CD14-positive monocyte (primary cell): ENCODE data around the gene CEP89. TPM values are rescaled to one million over a fixed set of nuclear protein-coding genes. Genes with fewer than 3 reads are reported as not detected.
"Not testable (repeated sequence)": the region's sequence is repeated elsewhere in the genome, so short reads cannot be mapped to it uniquely, and the experiment has no call there.

Source experiments
- DNase-seq, 3 donors: peaks; one replicate each; pipeline ENCODE4 v3.0.0-alpha.2; 2011 to 2022
- H2AFZ ChIP-seq: 2 replicates; pipeline ENCODE4 v1.6.0; 2012; ENCODE audit warnings: mild to moderate bottlenecking, low read depth, low read length, inconsistent platforms; ENCODE audit not compliant: insufficient read depth, poor library complexity, severe bottlenecking
- H3K27ac ChIP-seq, 2 donors: 1 replicate in 1 of 2; 2 replicates in 1 of 2; pipeline ENCODE4 v1.5.1; 2012 to 2013; ENCODE audit warnings: low read length in 2 of 2, control low read depth in 1 of 2, inconsistent platforms in 1 of 2, low read depth in 1 of 2, mild to moderate bottlenecking in 1 of 2
- H3K27me3 ChIP-seq, 2 donors: one replicate each; pipeline versions ENCODE4 v1.6.0 to v1.6.1; 2011 to 2013; ENCODE audit warnings: low read length in 2 of 2; ENCODE audit not compliant: control insufficient read depth in 2 of 2, insufficient read depth in 2 of 2
- H3K36me3 ChIP-seq, 2 donors: replicated peaks in 1 of 2; 1 replicate in 1 of 2; 2 replicates in 1 of 2; pipeline versions ENCODE4 v1.5.1 to v1.6.1; 2012 to 2013; ENCODE audit warnings: low read length in 2 of 2, control low read depth in 1 of 2, inconsistent platforms in 1 of 2, mild to moderate bottlenecking in 1 of 2; ENCODE audit not compliant: insufficient read depth in 2 of 2, control insufficient read depth in 1 of 2
- H3K4me1 ChIP-seq, 2 donors: 1 replicate in 1 of 2; 2 replicates in 1 of 2; pipeline versions ENCODE4 v1.5.1 to v1.6.1; 2012 to 2013; ENCODE audit warnings: low read length in 2 of 2, control low read depth in 1 of 2, inconsistent platforms in 1 of 2, mild to moderate bottlenecking in 1 of 2, moderate library complexity in 1 of 2; ENCODE audit not compliant: insufficient read depth in 2 of 2, control insufficient read depth in 1 of 2
- H3K4me2 ChIP-seq: replicated peaks from 2 replicates; pipeline ENCODE3; 2012; ENCODE audit warnings: low read length, moderate library complexity, mild to moderate bottlenecking; ENCODE audit not compliant: poor library complexity, severe bottlenecking; ENCODE audit errors: extremely low read depth
- H3K4me3 ChIP-seq, 3 experiments: fragments of 200-600 bp in 1 of 3; sonication (generic) in 1 of 3; replicated peaks in 1 of 3; 1 replicate in 2 of 3; 2 replicates in 1 of 3; pipeline ENCODE4 v1.5.1; 2011 to 2013; ENCODE audit warnings: low read length in 3 of 3, mild to moderate bottlenecking in 3 of 3, control low read depth in 2 of 3, low read depth in 2 of 3, inconsistent platforms in 1 of 3, moderate library complexity in 1 of 3
- H3K79me2 ChIP-seq: 2 replicates; pipeline ENCODE4 v1.6.0; 2012; ENCODE audit warnings: mild to moderate bottlenecking, control low read depth, inconsistent platforms, low read length, moderate library complexity; ENCODE audit not compliant: insufficient read depth
- H3K9ac ChIP-seq: 2 replicates; pipeline ENCODE4 v1.6.0; 2017; ENCODE audit warnings: low read length, mild to moderate bottlenecking; ENCODE audit not compliant: insufficient read depth, poor library complexity, severe bottlenecking
- H3K9me3 ChIP-seq, 2 donors: replicated peaks in 1 of 2; 1 replicate in 1 of 2; 2 replicates in 1 of 2; pipeline versions ENCODE4 v1.5.1 to v1.6.1; 2012 to 2013; ENCODE audit warnings: low read length in 2 of 2, control low read depth in 1 of 2; ENCODE audit not compliant: control insufficient read depth in 1 of 2, insufficient read depth in 1 of 2
- H4K20me1 ChIP-seq: 2 replicates; pipeline ENCODE4 v1.6.0; 2012; ENCODE audit warnings: mild to moderate bottlenecking, low read length, control low read depth, moderate library complexity; ENCODE audit not compliant: insufficient read depth
- H3K27ac Mint-ChIP-seq, 7 donors: one replicate each; pipeline ENCODE4 v1.8.0; 2020; ENCODE audit warnings: mild to moderate bottlenecking in 7 of 7, mixed read lengths in 7 of 7, moderate library complexity in 6 of 7, inconsistent platforms in 2 of 7
- H3K27me3 Mint-ChIP-seq, 3 donors: one replicate each; pipeline ENCODE4 v1.8.0; 2021 to 2022; ENCODE audit warnings: low read depth in 3 of 3, mild to moderate bottlenecking in 3 of 3, mixed read lengths in 3 of 3, moderate library complexity in 3 of 3, inconsistent platforms in 1 of 3
- H3K36me3 Mint-ChIP-seq, 2 donors: one replicate each; pipeline ENCODE4 v1.8.0; 2020; ENCODE audit warnings: mixed read lengths in 2 of 2, inconsistent platforms in 1 of 2, mild to moderate bottlenecking in 1 of 2
- H3K4me1 Mint-ChIP-seq: one replicate; pipeline ENCODE4 v1.8.0; 2020; ENCODE audit warnings: mild to moderate bottlenecking, mixed read lengths
- H3K4me3 Mint-ChIP-seq, 2 donors: one replicate each; pipeline ENCODE4 v1.8.0; 2020; ENCODE audit warnings: mild to moderate bottlenecking in 2 of 2, mixed read lengths in 2 of 2, moderate library complexity in 1 of 2
- H3K9me3 Mint-ChIP-seq, 7 donors: one replicate each; pipeline ENCODE4 v1.8.0; 2020 to 2022; ENCODE audit warnings: mixed read lengths in 7 of 7, mild to moderate bottlenecking in 6 of 7, moderate library complexity in 6 of 7, inconsistent platforms in 2 of 7
- WGBS: methylation state at CpG from one replicate; pipeline ENCODE4 v1.1.5; 2013; ENCODE audit warnings: missing lambda C conversion rate; ENCODE audit not compliant: insufficient coverage; 5-methylcytosine and 5-hydroxymethylcytosine counted together
- intact Hi-C, 2 donors: fragments of 100-400 bp; cut with micrococcal nuclease; formaldehyde crosslinking; loops; one replicate each; pipeline versions ENCODE4 v1.15.0 to v1.15.1; 2023
- polyA minus RNA-seq: library from RNA; depleted of rRNA, polyadenylated mRNA; stranded (reverse); fragments of >200 nt; gene quantifications from 2 replicates; pipeline ENCODE4 v1.2.3, GENCODE V29; 2012
- polyA plus RNA-seq, 3 donors: library from polyadenylated mRNA; depleted of rRNA in 1 of 3; unstranded in 2 of 3; stranded (reverse) in 1 of 3; fragments of 300-500 nt in 2 of 3; fragments of >200 nt in 1 of 3; fragmentation: Illumina TruSeq in 2 of 3; gene quantifications; 1 replicate in 2 of 3; 2 replicates in 1 of 3; pipeline ENCODE4 v1.2.3, GENCODE V29; 2012 to 2021
- total RNA-seq, 12 experiments: library from RNA in 1 of 12; stranded (reverse) in 1 of 12; fragments of 120-200 nt in 1 of 12; gene quantifications; one replicate each; pipeline ENCODE4 v1.2.4 and lab custom pipeline; 2013 to 2026; ENCODE audit warnings: mixed read lengths in 6 of 12, inconsistent platforms in 1 of 12
- TF ChIP-seq, protein P1 (sequence below): fragments of 200-600 bp; IDR thresholded peaks from one replicate; pipeline ENCODE4 v1.8.0; 2022; ENCODE audit warnings: antibody characterized with exemption, mild to moderate bottlenecking

The CEP89 gene
- total RNA-seq (2013): 4.8 TPM
- 1 to 10 TPM; 4.6 to 6.5 (median 4.7) TPM for polyA plus RNA-seq
- 2.1 and 2.9 TPM in 2 replicates for polyA minus RNA-seq
- 3.0 to 11.5 (median 4.6) reads per million in 11 experiments for total RNA-seq (lab: John Stamatoyannopoulos, UW)

GRCh38 chr19:32971715-32972540, at the start of gene CEP89, which contains the start of gene FAAP24:
TSS of gene CEP89 (minus strand) at chr19:32971958. CDS start at chr19:32971874, 84 bp downstream.
TSS of gene FAAP24 (plus strand) at chr19:32972242. CDS start at chr19:32973197, 955 bp downstream.
- H3K4me1 ChIP-seq: peaks cover 14 to 22% of the 10 kb centered on the region in 2 donors
- peak within 1 kb of the TSS; percentile 84 for H3K4me2 ChIP-seq
- Mint-ChIP-seq H3K9me3 (no peaks in the 10 kb centered on the region), H3K36me3 (peaks cover 3 to 27% of the 10 kb centered on the region in 2 donors), H3K27ac (peak within 1 kb of the TSS; percentile 85 to 99 (median 97)), H3K27me3 (no peaks in the 10 kb centered on the region), H3K4me1 (peaks cover 13% of the 10 kb centered on the region), H3K4me3 (peak within 1 kb of the TSS; percentile 97 to 98)
- no peaks in the 10 kb centered on the region for H3K36me3 ChIP-seq
- H3K9me3 ChIP-seq: no peaks in the 10 kb centered on the region
- TF ChIP-seq, protein P1, sequence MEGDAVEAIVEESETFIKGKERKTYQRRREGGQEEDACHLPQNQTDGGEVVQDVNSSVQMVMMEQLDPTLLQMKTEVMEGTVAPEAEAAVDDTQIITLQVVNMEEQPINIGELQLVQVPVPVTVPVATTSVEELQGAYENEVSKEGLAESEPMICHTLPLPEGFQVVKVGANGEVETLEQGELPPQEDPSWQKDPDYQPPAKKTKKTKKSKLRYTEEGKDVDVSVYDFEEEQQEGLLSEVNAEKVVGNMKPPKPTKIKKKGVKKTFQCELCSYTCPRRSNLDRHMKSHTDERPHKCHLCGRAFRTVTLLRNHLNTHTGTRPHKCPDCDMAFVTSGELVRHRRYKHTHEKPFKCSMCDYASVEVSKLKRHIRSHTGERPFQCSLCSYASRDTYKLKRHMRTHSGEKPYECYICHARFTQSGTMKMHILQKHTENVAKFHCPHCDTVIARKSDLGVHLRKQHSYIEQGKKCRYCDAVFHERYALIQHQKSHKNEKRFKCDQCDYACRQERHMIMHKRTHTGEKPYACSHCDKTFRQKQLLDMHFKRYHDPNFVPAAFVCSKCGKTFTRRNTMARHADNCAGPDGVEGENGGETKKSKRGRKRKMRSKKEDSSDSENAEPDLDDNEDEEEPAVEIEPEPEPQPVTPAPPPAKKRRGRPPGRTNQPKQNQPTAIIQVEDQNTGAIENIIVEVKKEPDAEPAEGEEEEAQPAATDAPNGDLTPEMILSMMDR: no peak
- peak within 1 kb of the TSS; percentile 53 to 96 (median 80) for H3K4me3 ChIP-seq
- peak within 1 kb of the TSS; percentile 69 for H3K9ac ChIP-seq
- DNase-seq: peak; percentile 99 to 100 (median 99)
- peak within 1 kb of the TSS; percentile 51 to 88 for H3K27ac ChIP-seq
- no peaks in the 10 kb centered on the region for H3K27me3 ChIP-seq
- peak within 1 kb of the TSS; percentile 93 for H2AFZ ChIP-seq
- intact Hi-C loops: loop anchor here (5.0 to 10.0 kb wide), 4 partner anchors 105 to 1453 kb away; partner anchors contain the start of genes GPATCH1 (in 1 of the 2) and UBA2 (in 1 of the 2)
- no peaks in the 10 kb centered on the region for H4K20me1 ChIP-seq
- WGBS: 1% methylated on average over 55 of the region's 57 CpGs
- H3K79me2 ChIP-seq: peaks cover 23% of the 10 kb centered on the region

GRCh38 chr19:33010891-33011290, 39.1 kb upstream of the CEP89 start:
- H3K9ac ChIP-seq, H3K4me3 ChIP-seq, H3K27me3 ChIP-seq, H3K4me2 ChIP-seq, H3K36me3 ChIP-seq, H4K20me1 ChIP-seq, H2AFZ ChIP-seq, H3K36me3 Mint-ChIP-seq, H3K9me3 Mint-ChIP-seq, H3K9me3 ChIP-seq, H3K79me2 ChIP-seq, H3K4me3 Mint-ChIP-seq, H3K4me1 Mint-ChIP-seq, H3K4me1 ChIP-seq, intact Hi-C loops, H3K27ac ChIP-seq, H3K27ac Mint-ChIP-seq, DNase-seq: not testable (repeated sequence)
- peaks cover 7 to 16% (median 9%) of the 10 kb centered on the region in 3 donors for H3K27me3 Mint-ChIP-seq
- WGBS: 80% methylated on average over 2 of the region's 4 CpGs
